Stimulated activated CD4-positive, alpha-beta T cell treated with anti-CD3 and anti-CD28 coated beads, Interleukin-4, amount 100 ng/mL, for 1 hour (primary cell): ENCODE data around the gene UMOD.

Experiments used
- DNase-seq: peaks from one replicate; pipeline ENCODE4 v3.0.0-alpha.2; 2020

UMOD gene

DNA sequence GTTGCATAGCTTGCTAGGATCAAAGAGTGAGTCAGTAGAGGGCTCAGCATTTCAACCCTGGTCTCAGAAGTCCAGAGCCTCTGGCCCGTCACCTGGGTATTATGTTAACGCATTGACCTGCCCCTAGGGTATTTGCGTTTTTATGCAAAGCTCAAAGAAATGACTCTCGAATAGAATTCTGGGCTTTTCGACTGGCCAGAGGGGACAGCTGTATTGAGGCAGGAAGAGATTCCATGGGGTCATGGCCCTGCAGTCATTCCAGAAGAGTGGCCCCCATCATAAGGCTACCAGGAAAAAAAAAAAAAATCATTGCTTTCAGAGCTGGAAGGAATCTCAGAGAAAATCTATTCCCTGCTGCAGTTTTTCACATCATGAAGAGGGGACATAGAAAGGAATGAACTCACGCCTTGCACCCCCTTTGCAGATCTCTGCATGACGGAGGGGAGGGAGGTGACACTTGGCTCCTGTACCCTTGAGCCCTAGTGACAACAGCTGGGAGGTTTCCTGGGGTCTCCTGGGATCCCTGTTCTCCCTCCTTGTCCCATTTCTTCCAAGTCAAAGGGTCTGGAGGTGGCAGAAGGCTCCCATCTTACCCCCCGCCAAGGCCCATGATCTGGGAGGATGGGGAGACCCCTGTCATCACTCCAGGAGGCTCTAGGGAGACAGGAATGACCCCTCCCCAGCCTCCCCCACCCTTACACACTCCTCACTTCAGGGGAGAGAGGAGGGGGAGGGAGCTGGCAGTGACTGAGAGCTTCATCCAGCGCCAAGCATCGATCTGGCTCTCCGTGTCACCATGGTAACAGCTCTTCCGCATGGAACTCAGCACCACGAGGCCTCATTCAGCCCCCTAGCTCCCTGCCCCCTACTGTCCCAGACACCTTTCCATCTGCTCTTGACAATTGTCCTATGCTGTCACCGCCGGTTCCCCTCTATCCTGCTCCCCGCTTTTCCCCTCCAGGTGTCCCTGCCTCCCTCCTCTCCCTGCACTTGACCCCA lies 61.0 kb downstream of the UMOD start:
- no peak for DNase-seq

DNA sequence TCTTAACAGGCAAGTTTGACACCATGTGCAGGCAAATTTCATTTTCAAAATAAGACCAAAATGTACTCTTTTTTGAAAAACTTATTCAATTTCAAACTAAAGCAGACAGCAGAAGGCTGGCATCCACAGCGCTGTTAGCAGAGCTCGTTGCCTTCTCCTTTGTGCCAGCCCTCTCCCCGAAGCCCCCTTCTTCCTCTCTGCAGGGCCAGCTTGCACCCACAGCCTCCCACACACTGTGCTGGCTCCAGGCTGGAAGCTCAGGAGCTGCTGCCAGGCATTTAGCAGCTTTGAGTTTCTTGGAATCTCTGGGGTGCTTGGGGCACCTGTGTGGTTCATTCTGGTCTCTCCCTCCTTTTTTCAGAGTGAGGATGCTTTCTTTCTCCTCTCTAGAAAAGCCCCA lies 62.9 kb downstream of the UMOD start:
- no peak for DNase-seq

DNA sequence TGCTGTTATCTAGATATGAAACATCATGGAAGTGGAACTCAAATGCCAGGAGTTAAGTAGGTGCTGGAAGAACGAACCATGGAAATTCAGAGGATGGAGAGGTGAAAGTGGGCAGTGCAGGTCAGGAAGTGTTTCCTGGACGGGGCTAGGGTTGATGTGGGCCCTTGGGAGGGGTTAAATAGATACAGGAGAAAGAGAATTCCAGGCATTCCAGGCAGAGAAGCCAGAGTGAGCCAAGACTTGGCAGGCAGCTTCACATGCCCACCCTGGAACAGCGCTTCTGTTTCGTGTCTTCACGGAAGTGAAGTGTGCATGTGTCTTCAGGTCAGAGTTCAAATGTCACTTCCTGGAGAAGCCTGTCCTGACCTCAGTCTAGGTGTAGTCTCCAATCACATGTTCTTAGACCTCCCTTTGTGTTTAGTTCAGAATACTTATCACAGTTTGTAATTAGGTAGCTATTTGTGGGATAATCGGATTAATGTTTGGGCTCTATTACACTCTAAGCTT lies 66.5 kb downstream of the UMOD start:
- DNase-seq, result no peak
